ENCODE data around the gene BTNL8. TPM values are rescaled to one million over a fixed set of nuclear protein-coding genes. Genes with fewer than 3 reads are reported as not detected.
"Not testable (repeated sequence)": the region's sequence is repeated elsewhere in the genome, so short reads cannot be mapped to it uniquely, and the experiment has no call there.

The BTNL8 gene
- total RNA-seq, 1 donor: not detected

- no peaks in the 10 kb centered on the region for H3K9me3 ChIP-seq (ENCODE audit: low read depth, low read length)
- no peak overlapping the region for H3K4me3 ChIP-seq (ENCODE audit: low read length)
- no peaks in the 10 kb centered on the region for H3K27me3 ChIP-seq (ENCODE audit: insufficient read depth, low read length)
- peaks cover 19% of the 10 kb centered on the region for H3K4me1 ChIP-seq (ENCODE audit: insufficient read depth, low read length)
These were observed 28.5 kb upstream of the BTNL8 start for GRCh38 chr5:180870276-180871068.

- Histone ChIP-seq H3K9me3 (ENCODE audit: low read depth, low read length) (no peaks in the 10 kb centered on the region), H3K27me3 (ENCODE audit: insufficient read depth, low read length) (no peaks in the 10 kb centered on the region), H3K4me1 (ENCODE audit: insufficient read depth, low read length) (peaks cover 19% of the 10 kb centered on the region), H3K4me3 (ENCODE audit: low read length) (no peak overlapping the region)
These were observed 26.5 kb upstream of the BTNL8 start for GRCh38 chr5:180872419-180872818.

- H3K27me3 ChIP-seq (ENCODE audit: insufficient read depth, low read length): no peaks in the 10 kb centered on the region
- H3K4me1 ChIP-seq (ENCODE audit: insufficient read depth, low read length): peaks cover 19% of the 10 kb centered on the region
- H3K9me3 ChIP-seq (ENCODE audit: low read depth, low read length): no peaks in the 10 kb centered on the region
- no peak overlapping the region for H3K4me3 ChIP-seq (ENCODE audit: low read length)
These were observed 25.1 kb upstream of the BTNL8 start for GRCh38 chr5:180873615-180874520.

- no peaks in the 10 kb centered on the region for H3K27me3 ChIP-seq (ENCODE audit: insufficient read depth, low read length)
- no peaks in the 10 kb centered on the region for H3K9me3 ChIP-seq (ENCODE audit: low read depth, low read length)
- H3K4me1 ChIP-seq (ENCODE audit: insufficient read depth, low read length): peaks cover 19% of the 10 kb centered on the region
- H3K4me3 ChIP-seq (ENCODE audit: low read length): no peak overlapping the region
These were observed 24.0 kb upstream of the BTNL8 start for GRCh38 chr5:180874804-180875582.

- Histone ChIP-seq H3K27me3 (ENCODE audit: insufficient read depth, low read length) (no peaks in the 10 kb centered on the region), H3K9me3 (ENCODE audit: low read depth, low read length) (no peaks in the 10 kb centered on the region), H3K4me3 (ENCODE audit: low read length) (no peak overlapping the region), H3K4me1 (ENCODE audit: insufficient read depth, low read length) (peaks cover 19% of the 10 kb centered on the region)
These were observed 23.0 kb upstream of the BTNL8 start for GRCh38 chr5:180875860-180876426.

- H3K27me3 ChIP-seq (ENCODE audit: insufficient read depth, low read length); H3K4me3 ChIP-seq (ENCODE audit: low read length); H3K4me1 ChIP-seq (ENCODE audit: insufficient read depth, low read length); H3K9me3 ChIP-seq (ENCODE audit: low read depth, low read length): not testable (repeated sequence)
These were observed 13.0 kb upstream of the BTNL8 start for GRCh38 chr5:180885845-180886529.

GRCh38 chr5:180889381-180889780 is 9.6 kb upstream of the BTNL8 start:
- no peak overlapping the region for H3K4me3 ChIP-seq (ENCODE audit: low read length)
- H3K4me1 ChIP-seq (ENCODE audit: insufficient read depth, low read length): peaks cover 9% of the 10 kb centered on the region
- H3K27me3 ChIP-seq (ENCODE audit: insufficient read depth, low read length): no peaks in the 10 kb centered on the region
- no peaks in the 10 kb centered on the region for H3K9me3 ChIP-seq (ENCODE audit: low read depth, low read length)

GRCh38 chr5:180895330-180895729 is 3.6 kb upstream of the BTNL8 start:
- not testable (repeated sequence) for H3K9me3 ChIP-seq (ENCODE audit: low read depth, low read length); H3K27me3 ChIP-seq (ENCODE audit: insufficient read depth, low read length); H3K4me1 ChIP-seq (ENCODE audit: insufficient read depth, low read length); H3K4me3 ChIP-seq (ENCODE audit: low read length)

GRCh38 chr5:180900178-180900577 is 1.2 kb downstream of the BTNL8 start:
- no peak overlapping the region for H3K4me3 ChIP-seq (ENCODE audit: low read length)
- H3K4me1 ChIP-seq (ENCODE audit: insufficient read depth, low read length): no peaks in the 10 kb centered on the region
- H3K9me3 ChIP-seq (ENCODE audit: low read depth, low read length): no peaks in the 10 kb centered on the region

GRCh38 chr5:180901319-180902009 is 2.5 kb downstream of the BTNL8 start:
- no peak overlapping the region for H3K4me3 ChIP-seq (ENCODE audit: low read length)
- no peaks in the 10 kb centered on the region for H3K9me3 ChIP-seq (ENCODE audit: low read depth, low read length)
- H3K27me3 ChIP-seq (ENCODE audit: insufficient read depth, low read length): no peaks in the 10 kb centered on the region
- H3K4me1 ChIP-seq (ENCODE audit: insufficient read depth, low read length): no peaks in the 10 kb centered on the region

More at GRCh38 chr5:180900178-180900577, 1.2 kb downstream of the BTNL8 start:
- H3K27me3 ChIP-seq (ENCODE audit: insufficient read depth, low read length): no peaks in the 10 kb centered on the region

- no peaks in the 10 kb centered on the region for H3K9me3 ChIP-seq (ENCODE audit: low read depth, low read length)
- H3K27me3 ChIP-seq (ENCODE audit: insufficient read depth, low read length): no peaks in the 10 kb centered on the region
- H3K4me1 ChIP-seq (ENCODE audit: insufficient read depth, low read length): peaks cover 19% of the 10 kb centered on the region
- no peak overlapping the region for H3K4me3 ChIP-seq (ENCODE audit: low read length)
These were observed 9.4 kb downstream of the BTNL8 start for GRCh38 chr5:180908400-180908799.

GRCh38 chr5:180908998-180909731 is 10.2 kb downstream of the BTNL8 start:
- Histone ChIP-seq H3K27me3 (ENCODE audit: insufficient read depth, low read length) (no peaks in the 10 kb centered on the region), H3K4me3 (ENCODE audit: low read length) (peak overlapping the region; percentile 13), H3K4me1 (ENCODE audit: insufficient read depth, low read length) (peaks cover 19% of the 10 kb centered on the region), H3K9me3 (ENCODE audit: low read depth, low read length) (no peaks in the 10 kb centered on the region)

GRCh38 chr5:180909782-180910181 is 10.8 kb downstream of the BTNL8 start:
- Histone ChIP-seq H3K4me3 (ENCODE audit: low read length) (peak overlapping the region; percentile 13), H3K27me3 (ENCODE audit: insufficient read depth, low read length) (no peaks in the 10 kb centered on the region), H3K4me1 (ENCODE audit: insufficient read depth, low read length) (peaks cover 19% of the 10 kb centered on the region), H3K9me3 (ENCODE audit: low read depth, low read length) (no peaks in the 10 kb centered on the region)
